ENCODE data around the gene UBTFL1.
A peak's percentile ranks its signal among the peaks of the same experiment; 100 is the strongest.
"Not testable (repeated sequence)": the region's sequence is repeated elsewhere in the genome, so short reads cannot be mapped to it uniquely, and the experiment has no call there.

UBTFL1 gene, protein sequence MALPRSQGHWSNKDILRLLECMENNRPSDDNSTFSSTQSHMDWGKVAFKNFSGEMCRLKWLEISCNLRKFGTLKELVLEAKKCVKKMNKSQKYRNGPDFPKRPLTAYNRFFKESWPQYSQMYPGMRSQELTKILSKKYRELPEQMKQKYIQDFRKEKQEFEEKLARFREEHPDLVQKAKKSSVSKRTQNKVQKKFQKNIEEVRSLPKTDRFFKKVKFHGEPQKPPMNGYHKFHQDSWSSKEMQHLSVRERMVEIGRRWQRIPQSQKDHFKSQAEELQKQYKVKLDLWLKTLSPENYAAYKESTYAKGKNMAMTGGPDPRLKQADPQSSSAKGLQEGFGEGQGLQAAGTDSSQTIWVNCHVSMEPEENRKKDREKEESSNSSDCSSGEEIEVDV

DNA sequence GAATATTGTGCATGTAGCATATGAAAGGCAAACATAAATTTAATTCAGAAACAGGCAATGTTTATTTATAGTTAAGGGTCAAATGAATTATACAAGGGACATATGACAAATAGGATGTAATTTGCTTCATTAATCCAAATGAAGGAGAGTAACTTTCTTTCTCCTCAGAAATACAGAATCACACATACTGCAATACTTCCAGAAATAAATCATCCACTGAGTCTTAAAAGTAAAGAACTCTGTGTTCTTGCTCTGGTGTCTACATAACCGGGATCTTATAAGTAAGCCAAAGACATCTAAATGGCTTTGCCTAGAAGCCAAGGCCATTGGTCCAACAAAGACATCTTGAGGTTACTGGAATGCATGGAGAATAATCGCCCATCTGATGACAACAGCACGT is at the start of gene UBTFL1:
UBTFL1 (plus strand) TSS at position 301 of the 400 bp plus-strand sequence; CDS start at position 301, 0 bp downstream.
- H3K4me3 ChIP-seq (replicated peaks in 1 of 2; ENCODE audit: low read depth in 2 of 2, low read length in 2 of 2); DNase-seq (ENCODE audit: low read depth in 2 of 2): not testable (repeated sequence)

DNA sequence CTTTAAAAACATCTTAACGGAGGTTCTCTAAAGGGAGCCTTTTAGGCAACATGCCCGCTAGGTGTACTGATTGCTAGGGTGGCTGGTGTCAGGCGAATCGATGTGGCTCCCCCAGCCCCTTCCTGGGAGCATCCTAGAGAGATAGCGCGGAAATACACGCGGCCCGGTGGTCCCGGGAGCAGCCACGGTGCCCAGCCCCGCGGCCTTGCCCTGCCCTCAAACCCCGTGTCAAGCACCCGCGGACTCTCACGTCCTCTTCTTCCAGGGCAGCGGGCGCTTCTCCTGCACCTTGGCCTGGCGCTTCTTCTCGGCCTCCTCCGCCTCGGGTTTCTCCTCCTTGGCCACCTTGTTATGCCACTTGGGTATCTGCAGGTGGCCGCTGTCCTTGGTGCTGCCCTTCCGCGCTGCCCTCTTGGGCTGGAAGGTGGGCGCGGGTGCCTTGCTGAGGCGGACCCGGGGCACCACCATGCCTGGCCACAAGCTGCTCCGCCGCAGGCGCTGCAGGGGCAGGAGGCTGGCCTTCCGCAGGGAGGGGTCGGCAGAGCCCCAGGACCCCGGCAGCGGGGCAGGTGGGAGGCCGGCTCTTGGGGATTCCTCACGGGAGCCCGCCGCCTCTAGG is 34.0 kb upstream of the UBTFL1 start:
- not testable (repeated sequence) for H3K4me3 ChIP-seq (replicated peaks in 1 of 2; ENCODE audit: low read depth in 2 of 2, low read length in 2 of 2); DNase-seq (ENCODE audit: low read depth in 2 of 2)

DNA sequence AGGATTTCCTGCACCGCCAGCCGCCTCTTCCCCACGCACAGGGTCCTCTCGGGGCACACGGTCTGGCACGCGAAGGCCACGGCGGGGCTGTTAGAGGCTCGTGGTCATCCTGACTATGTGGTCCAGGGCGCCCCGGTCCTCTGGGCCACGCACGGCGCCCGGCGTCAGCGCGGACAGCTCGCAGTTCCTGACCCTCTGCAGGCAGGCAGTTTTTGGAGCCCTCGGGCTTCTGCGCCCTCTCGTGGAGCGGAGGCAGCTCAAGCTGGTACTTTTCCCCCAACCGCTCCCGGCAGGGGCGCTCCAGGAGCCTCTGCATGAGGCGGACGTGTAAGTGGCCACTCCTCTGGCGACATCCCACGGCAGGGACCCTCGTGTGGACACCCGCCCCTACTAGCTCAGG is 33.4 kb upstream of the UBTFL1 start:
- DNase-seq (ENCODE audit: low read depth in 2 of 2); H3K4me3 ChIP-seq (replicated peaks in 1 of 2; ENCODE audit: low read depth in 2 of 2, low read length in 2 of 2): not testable (repeated sequence)

DNA sequence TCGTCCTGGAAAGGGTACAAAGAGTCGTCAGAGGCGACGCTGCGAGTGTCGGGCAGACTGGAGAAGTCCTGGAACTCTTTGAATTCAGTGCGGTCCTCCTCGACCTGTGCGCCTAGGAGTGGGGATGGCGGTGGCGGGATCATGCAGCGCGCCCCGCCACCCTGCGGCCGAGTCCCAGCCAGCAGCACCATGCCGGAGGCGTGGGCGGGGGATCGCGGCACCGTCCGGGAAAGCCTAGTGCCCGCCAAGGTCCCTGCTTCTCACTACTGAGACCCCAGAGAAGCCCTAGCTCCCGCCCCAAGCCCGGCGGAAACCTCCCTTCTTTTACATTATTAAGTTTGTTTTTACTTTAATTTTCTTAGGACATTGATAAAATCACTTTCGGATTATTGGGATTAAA is 32.2 kb upstream of the UBTFL1 start:
- H3K4me3 ChIP-seq (replicated peaks in 1 of 2; ENCODE audit: low read depth in 2 of 2, low read length in 2 of 2); DNase-seq (ENCODE audit: low read depth in 2 of 2): not testable (repeated sequence)

DNA sequence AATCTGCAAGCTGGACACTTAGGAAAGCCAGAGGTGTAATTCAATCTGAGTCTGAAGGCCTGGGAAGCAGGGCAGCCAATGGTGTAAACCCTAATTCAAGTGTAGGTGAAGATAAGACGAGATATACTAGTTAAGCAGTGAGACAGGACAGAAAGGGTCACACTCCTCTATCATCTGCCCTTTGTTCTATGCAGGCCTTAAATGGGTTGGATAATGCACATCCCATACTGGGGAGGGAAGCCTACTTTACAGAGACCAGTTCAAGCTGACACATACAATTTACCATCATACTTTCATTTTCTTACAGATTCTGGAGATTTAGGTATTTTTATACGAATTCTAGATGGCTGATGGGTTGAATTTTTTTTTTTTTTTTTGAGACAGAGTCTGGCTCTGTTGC is 3.0 kb downstream of the UBTFL1 start:
- not testable (repeated sequence) for H3K4me3 ChIP-seq (replicated peaks in 1 of 2; ENCODE audit: low read depth in 2 of 2, low read length in 2 of 2); DNase-seq (ENCODE audit: low read depth in 2 of 2)

DNA sequence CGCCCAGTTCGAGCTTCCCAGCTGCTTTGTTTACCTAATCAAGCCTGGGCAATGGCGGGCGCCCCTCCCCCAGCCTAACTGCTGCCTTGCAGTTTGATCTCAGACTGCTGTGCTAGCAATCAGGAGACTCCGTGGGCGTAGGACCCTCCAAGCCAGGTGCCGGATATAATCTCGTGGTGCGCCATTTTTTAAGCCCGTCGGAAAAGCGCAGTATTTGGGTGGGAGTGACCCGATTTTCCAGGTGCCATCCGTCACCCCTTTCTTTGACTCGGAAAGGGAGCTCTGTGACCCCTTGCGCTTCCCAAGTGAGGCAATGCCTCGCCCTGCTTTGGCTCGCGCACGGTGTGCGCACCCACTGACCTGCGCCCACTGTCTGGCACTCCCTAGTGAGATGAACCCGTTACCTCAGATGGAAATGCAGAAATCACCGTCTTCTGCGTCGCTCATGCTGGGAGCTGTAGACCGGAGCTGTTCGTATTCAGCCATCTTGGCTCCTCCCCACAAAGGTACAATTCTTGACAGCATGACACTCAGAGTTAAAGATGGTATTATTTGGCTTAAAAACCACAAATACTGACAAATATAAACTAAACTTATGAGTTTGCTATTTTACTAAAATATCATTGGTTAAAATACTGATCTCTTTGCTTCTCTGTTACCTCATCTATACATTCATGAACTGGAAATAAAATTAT is 9.6 kb downstream of the UBTFL1 start:
- DNase-seq (ENCODE audit: low read depth in 2 of 2); H3K4me3 ChIP-seq (replicated peaks in 1 of 2; ENCODE audit: low read depth in 2 of 2, low read length in 2 of 2): not testable (repeated sequence)

DNA sequence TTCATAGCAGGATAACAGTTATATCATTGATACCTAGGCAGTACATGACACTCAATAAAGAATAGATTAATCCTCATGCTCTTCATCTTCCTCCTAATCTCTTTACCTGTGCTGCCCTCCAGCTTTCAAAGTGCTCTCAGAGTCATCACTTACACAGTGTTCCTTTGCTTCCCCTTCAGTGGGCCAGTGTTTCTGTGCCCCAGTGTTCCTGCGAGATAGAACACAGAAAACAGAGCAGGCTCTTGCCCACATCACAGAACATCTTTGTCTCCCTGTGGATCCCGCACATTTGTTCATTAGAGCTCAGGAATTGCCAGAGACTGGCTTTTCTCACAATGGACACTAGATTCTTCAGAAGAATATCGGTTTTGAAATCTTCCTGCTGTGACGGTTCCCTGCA is 12.5 kb downstream of the UBTFL1 start:
- not testable (repeated sequence) for DNase-seq (ENCODE audit: low read depth in 2 of 2); H3K4me3 ChIP-seq (replicated peaks in 1 of 2; ENCODE audit: low read depth in 2 of 2, low read length in 2 of 2)

DNA sequence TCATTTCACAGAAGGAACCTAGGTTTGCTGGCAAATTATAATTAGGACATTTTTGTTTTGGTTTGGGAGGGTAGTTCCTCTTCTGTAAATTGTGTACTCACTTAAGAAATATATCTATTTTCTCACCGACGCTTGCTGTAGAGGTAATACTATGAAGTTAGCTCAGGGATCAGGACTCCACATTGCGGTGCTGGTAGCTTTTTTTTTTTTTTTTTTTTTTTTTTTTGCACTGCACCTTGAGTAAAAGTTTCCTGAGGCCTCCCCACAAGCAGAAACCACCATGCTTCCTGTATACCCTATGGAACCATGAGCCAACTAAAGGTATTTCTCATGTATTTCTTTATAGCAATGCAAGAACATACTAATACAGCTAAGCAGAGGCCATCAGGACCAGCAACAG is 14.7 kb downstream of the UBTFL1 start:
- no peak overlapping the region for H3K4me3 ChIP-seq (replicated peaks in 1 of 2; ENCODE audit: low read depth in 2 of 2, low read length in 2 of 2)
- TF ChIP-seq, protein P1, sequence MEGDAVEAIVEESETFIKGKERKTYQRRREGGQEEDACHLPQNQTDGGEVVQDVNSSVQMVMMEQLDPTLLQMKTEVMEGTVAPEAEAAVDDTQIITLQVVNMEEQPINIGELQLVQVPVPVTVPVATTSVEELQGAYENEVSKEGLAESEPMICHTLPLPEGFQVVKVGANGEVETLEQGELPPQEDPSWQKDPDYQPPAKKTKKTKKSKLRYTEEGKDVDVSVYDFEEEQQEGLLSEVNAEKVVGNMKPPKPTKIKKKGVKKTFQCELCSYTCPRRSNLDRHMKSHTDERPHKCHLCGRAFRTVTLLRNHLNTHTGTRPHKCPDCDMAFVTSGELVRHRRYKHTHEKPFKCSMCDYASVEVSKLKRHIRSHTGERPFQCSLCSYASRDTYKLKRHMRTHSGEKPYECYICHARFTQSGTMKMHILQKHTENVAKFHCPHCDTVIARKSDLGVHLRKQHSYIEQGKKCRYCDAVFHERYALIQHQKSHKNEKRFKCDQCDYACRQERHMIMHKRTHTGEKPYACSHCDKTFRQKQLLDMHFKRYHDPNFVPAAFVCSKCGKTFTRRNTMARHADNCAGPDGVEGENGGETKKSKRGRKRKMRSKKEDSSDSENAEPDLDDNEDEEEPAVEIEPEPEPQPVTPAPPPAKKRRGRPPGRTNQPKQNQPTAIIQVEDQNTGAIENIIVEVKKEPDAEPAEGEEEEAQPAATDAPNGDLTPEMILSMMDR (IDR thresholded peaks at IDR 0.05; ENCODE audit: low read depth, low read length): no peak
- DNase-seq (ENCODE audit: low read depth in 2 of 2): no peak

DNA sequence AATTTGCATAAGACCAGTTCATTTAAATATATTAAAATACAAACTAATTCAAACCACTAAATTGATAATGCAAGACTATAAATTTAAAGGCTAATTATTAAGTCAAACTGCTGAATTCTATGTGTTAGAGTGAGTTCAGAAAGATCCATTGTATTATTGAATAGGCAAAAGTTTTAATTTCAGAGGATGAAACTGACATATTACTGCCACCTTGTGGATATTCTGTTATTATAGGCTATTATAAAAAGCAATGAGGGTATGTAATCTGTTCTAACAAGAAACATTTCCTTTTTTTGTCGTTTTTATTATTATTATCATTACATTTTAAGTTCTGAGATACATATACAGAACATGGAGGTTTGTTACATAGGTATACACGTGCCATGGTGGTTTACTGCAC is 27.8 kb downstream of the UBTFL1 start:
- TF ChIP-seq, protein P1 (IDR thresholded peaks at IDR 0.05; ENCODE audit: low read depth, low read length): peak; percentile 16
- DNase-seq (ENCODE audit: low read depth in 2 of 2): peak; percentile 10 to 18
- H3K4me3 ChIP-seq (replicated peaks in 1 of 2; ENCODE audit: low read depth in 2 of 2, low read length in 2 of 2): no peak overlapping the region

DNA sequence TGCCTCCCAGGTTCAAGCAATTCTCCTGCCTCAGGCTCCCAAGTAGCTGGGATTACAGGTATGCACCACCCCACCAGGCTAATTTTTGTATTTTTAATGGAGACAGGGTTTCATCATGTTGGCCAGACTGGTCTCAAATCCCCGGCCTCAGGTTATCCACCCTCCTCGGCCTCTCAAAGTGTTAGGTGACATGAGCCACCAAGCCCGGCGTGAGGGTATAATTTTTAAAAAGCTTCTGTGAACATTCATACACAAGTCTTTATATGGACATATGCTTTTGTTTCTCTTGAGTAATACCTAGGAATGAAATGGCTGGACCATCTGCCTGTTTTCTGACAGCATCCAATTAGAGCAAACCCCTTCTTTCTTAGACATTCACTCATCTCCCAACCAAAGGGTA is 34.4 kb downstream of the UBTFL1 start:
- H3K4me3 ChIP-seq (replicated peaks in 1 of 2; ENCODE audit: low read depth in 2 of 2, low read length in 2 of 2): no peak overlapping the region
- no peak for DNase-seq (ENCODE audit: low read depth in 2 of 2)
- TF ChIP-seq, protein P1 (IDR thresholded peaks at IDR 0.05; ENCODE audit: low read depth, low read length): no peak

All from cardiac fibroblast (primary cell).